Gastroesophageal sphincter (tissue), 4 donors: ENCODE results near the gene PDE4B. TPM values are rescaled to one million over a fixed set of nuclear protein-coding genes. Genes with fewer than 3 reads are reported as not detected.

Experiments used
- ATAC-seq: fragments of 150-250 bp; one replicate; pipeline ENCODE4 v1.9.1; 2016; ENCODE audit warnings: mild to moderate bottlenecking, moderate library complexity
- H3K27ac ChIP-seq, 4 donors: fragments of 200-600 bp; sonication (generic) in 3 of 4; 1 replicate in 3 of 4; 2 replicates in 1 of 4; pipeline ENCODE4 v1.5.1; 2016 to 2019
- H3K27me3 ChIP-seq: fragments of 200-600 bp; sonication (generic); one replicate; pipeline ENCODE4 v1.5.1; 2019
- H3K36me3 ChIP-seq, 2 donors: fragments of 200-600 bp; sonication (generic); one replicate each; pipeline ENCODE4 v1.5.1; 2019; ENCODE audit warnings: control low read depth in 1 of 2
- H3K4me1 ChIP-seq, 3 donors: fragments of 200-600 bp; sonication (generic); 1 replicate in 2 of 3; 2 replicates in 1 of 3; pipeline ENCODE4 v1.5.1; 2016 to 2019; ENCODE audit warnings: control low read depth in 2 of 3
- H3K4me3 ChIP-seq, 2 donors: fragments of 200-600 bp; sonication (generic); one replicate each; pipeline ENCODE4 v1.5.1; 2019; ENCODE audit warnings: mild to moderate bottlenecking in 1 of 2, moderate library complexity in 1 of 2
- H3K9me3 ChIP-seq, 3 donors: fragments of 200-600 bp; sonication (generic); one replicate each; pipeline ENCODE4 v1.5.1; 2017 to 2019; ENCODE audit warnings: control low read depth in 2 of 3
- CTCF ChIP-seq, 4 experiments: fragments of 200-600 bp in 2 of 4; fragments of 450-650 bp in 2 of 4; sonication (generic) in 1 of 4; IDR thresholded peaks; one replicate each; pipeline ENCODE4 v1.5.1; 2017 to 2019; ENCODE audit warnings: antibody characterized with exemption in 4 of 4, mild to moderate bottlenecking in 2 of 4, moderate library complexity in 2 of 4
- EP300 ChIP-seq: sonication (generic); formaldehyde crosslinking; IDR thresholded peaks from one replicate; pipeline ENCODE4 v1.6.1; 2017; ENCODE audit warnings: antibody characterized with exemption, mild to moderate bottlenecking
- POLR2A ChIP-seq, 2 donors: fragments of 450-650 bp; IDR thresholded peaks; one replicate each; pipeline ENCODE4 v1.6.1; 2017; ENCODE audit warnings: antibody characterized with exemption in 2 of 2, mild to moderate bottlenecking in 2 of 2, moderate library complexity in 1 of 2
- POLR2AphosphoS5 ChIP-seq: sonication (generic); formaldehyde crosslinking; IDR thresholded peaks from one replicate; pipeline ENCODE4 v1.6.1; 2017; ENCODE audit warnings: antibody characterized with exemption
- WGBS, 2 donors: methylation state at CpG; one replicate each; pipeline ENCODE4 v1.1.5; 2018; ENCODE audit warnings: low coverage in 1 of 2; 5-methylcytosine and 5-hydroxymethylcytosine counted together
- total RNA-seq, 4 donors: library from RNA; depleted of rRNA; stranded (reverse); fragments of >200 nt; gene quantifications; one replicate each; pipeline ENCODE4 v1.1.0, GENCODE V29; 2016

PDE4B gene
- total RNA-seq, 4 donors from 2014 or later, result 5.9 to 16.2 (median 8.8) TPM

- peaks cover 0 to 37% (median 3%) of the 10 kb centered on the region in 3 donors for H3K4me1 ChIP-seq
- H3K9me3 ChIP-seq, result no peaks in the 10 kb centered on the region
- TF ChIP-seq POLR2AphosphoS5 (no peak), POLR2A (IDR thresholded peaks at IDR 0.05) (no peak), EP300 (no peak), CTCF (IDR thresholded peaks at IDR 0.05) (no peak)
- H3K4me3 ChIP-seq, result no peak overlapping the region
- H3K27ac ChIP-seq, result peak overlapping the region in 1 of 4 donors; percentile 37
- no peaks in the 10 kb centered on the region for H3K27me3 ChIP-seq
- WGBS, 2 donors, result 26 to 29% methylated on average over 2 of the region's 2 CpGs
- no peak for ATAC-seq
- H3K36me3 ChIP-seq, result no peaks in the 10 kb centered on the region
These were observed 547.2 kb downstream of the PDE4B start for GRCh38 chr1:66339944-66340343.

GRCh38 chr1:66341446-66342089 is 548.9 kb downstream of the PDE4B start:
- Histone ChIP-seq H3K27ac (no peak overlapping the region), H3K4me1 (peaks cover 0 to 24% (median 3%) of the 10 kb centered on the region in 3 donors), H3K4me3 (no peak overlapping the region), H3K27me3 (no peaks in the 10 kb centered on the region), H3K36me3 (no peaks in the 10 kb centered on the region), H3K9me3 (no peaks in the 10 kb centered on the region)
- TF ChIP-seq POLR2AphosphoS5 (no peak), EP300 (no peak), CTCF (IDR thresholded peaks at IDR 0.05) (no peak), POLR2A (IDR thresholded peaks at IDR 0.05) (no peak)
- 93 to 100% methylated on average over 1 of the region's 1 CpG for WGBS, 2 donors
- no peak for ATAC-seq

- Histone ChIP-seq H3K9me3 (no peaks in the 10 kb centered on the region), H3K27me3 (no peaks in the 10 kb centered on the region), H3K27ac (no peak overlapping the region), H3K36me3 (no peaks in the 10 kb centered on the region), H3K4me3 (no peak overlapping the region), H3K4me1 (peaks cover 0 to 24% (median 3%) of the 10 kb centered on the region in 3 donors)
- no peak for TF ChIP-seq CTCF (IDR thresholded peaks at IDR 0.05)
- TF ChIP-seq POLR2AphosphoS5, result no peak
- no peak for TF ChIP-seq POLR2A (IDR thresholded peaks at IDR 0.05)
- no peak for TF ChIP-seq EP300
- ATAC-seq, result no peak
- WGBS, 2 donors, result 97% methylated on average over 3 of the region's 7 CpGs; no CpG with 5 or more reads in 1 of the 2 donors
These were observed 550.0 kb downstream of the PDE4B start for GRCh38 chr1:66342707-66343106.

- Histone ChIP-seq H3K36me3 (no peaks in the 10 kb centered on the region), H3K4me3 (no peak overlapping the region), H3K4me1 (peaks cover 0 to 24% (median 3%) of the 10 kb centered on the region in 3 donors), H3K27ac (no peak overlapping the region), H3K9me3 (no peaks in the 10 kb centered on the region), H3K27me3 (no peaks in the 10 kb centered on the region)
- TF ChIP-seq POLR2AphosphoS5 (no peak), POLR2A (IDR thresholded peaks at IDR 0.05) (no peak), EP300 (no peak), CTCF (IDR thresholded peaks at IDR 0.05) (no peak)
- ATAC-seq, result no peak
- 92 to 93% methylated on average over 1 of the region's 1 CpG for WGBS, 2 donors
These were observed 551.1 kb downstream of the PDE4B start for GRCh38 chr1:66343569-66344325.
